Measurements from ENCODE around the gene CDK5R1.

Gene CDK5R1

GRCh38 chr17:32494621-32495358 is 8.0 kb downstream of the CDK5R1 start:
- peak; percentile 79 for DNase-seq

GRCh38 chr17:32495359-32496231 is 8.8 kb downstream of the CDK5R1 start:
- DNase-seq: no peak

DNA sequence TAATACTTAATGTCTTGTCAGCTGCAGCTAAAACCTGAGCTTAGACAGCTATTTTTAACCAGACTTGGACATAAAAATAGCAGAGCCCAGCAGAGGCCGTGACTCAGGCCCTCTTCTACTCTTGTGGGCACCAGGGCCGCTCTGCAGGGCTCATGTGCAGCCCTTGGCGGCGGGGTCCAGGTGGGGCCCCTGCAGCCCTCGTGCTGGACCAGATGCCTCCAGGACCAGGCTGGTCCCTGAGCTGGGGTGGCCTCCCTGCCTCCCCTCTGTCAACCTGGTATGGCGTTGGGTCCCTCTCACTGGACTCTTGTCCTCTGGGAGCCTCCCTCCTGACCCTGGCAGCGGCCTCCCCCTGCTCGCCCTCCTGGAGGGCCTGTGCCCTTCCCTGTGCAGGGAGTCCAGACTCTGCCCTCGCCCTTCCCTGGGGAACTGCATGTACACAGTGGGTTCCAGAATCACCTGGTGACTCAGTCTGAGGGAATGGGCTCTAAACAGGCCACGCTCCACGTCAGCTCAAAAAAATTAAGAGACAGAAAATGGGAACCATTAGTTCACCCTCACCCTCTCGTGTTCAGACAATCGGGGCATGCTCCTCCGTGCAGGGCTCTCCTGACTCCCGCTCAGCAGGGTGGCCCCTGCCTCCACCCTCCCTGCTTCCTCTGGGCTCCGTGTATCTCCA is 9.7 kb downstream of the CDK5R1 start:
- DNase-seq: no peak

GRCh38 chr17:32497431-32498205 is 10.8 kb downstream of the CDK5R1 start:
- DNase-seq: no peak

- no peak for DNase-seq
Measured at GRCh38 chr17:32498391-32498790, 11.6 kb downstream of the CDK5R1 start.

DNA sequence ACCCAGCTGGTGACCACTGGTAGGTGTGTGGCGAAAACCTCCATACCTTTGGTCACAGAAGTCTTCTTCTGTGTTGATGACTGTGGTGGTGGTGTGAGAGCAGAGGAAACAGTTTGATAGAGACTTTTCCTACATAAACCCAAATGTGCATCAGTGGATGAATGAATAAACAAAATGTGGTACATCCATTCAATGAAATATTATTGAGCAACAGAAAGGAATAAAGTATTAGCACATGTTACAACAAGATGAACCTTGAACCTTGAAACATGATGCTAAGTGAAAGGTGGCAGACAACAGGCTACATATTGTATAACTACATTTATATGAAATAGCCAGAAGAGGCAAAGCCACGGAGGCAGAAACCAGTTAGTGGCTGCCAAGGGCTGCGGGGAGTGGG is 15.2 kb downstream of the CDK5R1 start:
- DNase-seq: no peak

DNA sequence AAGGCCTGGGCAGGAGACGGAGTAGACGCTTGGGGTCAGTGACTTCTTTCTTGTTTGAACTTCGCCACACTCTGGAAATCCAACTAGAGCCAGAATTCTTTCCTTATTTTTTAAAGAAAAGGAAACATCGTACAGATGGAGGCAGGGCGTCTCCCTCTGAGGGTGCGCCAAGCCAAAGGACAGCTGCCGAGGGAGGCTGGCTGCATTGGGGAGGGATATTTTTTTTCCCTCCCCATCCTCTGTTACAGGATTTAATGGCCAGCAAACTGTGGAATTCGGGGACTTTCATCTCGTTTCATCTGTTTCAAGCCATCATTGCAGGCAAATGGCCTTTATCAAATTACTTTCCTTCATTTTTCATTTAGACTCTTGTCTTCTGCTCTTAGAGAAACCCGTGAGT is 15.9 kb downstream of the CDK5R1 start:
- DNase-seq: no peak

DNA sequence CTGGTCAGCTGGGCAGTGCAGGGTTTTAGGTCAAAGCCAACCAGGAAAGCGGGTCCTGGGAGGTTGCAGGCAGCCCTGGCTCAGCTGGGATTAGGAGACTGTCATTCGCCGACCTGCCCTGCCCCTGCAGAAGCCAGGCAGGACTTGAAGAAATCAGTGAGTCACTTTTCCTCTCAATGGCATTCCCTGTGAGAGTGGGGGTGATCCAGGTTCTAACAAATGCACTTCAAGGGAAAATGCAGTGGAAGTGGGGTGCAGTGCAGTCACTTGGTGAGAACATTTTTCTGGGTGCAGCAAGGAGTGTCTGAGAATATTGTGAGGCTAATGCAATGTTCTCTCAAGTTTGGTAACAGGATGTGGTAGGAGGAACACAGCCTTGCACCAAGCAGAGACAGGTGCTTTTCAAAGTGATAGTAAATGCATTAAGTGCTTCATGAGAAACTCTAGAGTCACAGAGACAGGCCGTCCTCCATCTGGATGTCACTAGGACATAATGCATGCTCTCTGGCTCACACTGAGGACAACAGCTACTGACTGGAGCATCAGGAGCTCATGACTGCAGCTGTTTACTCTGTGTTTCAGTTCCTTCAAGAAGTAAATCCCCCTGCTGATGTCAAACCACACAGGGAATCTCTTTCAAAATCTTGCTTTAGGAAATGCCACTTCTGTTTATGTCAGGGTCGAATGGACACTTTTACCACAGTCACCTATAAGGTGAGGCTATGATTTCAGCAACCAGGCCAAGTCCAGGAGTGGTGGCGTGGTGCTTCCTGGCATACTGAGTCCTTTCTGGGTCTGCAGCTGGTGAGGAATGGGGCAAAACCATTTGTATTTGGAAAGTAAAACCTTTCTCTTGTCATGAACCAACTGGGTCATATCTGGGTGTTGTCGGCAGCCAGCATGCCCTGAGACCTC is 16.7 kb downstream of the CDK5R1 start:
- DNase-seq: no peak

GRCh38 chr17:32504166-32504990 is 17.6 kb downstream of the CDK5R1 start:
- DNase-seq: no peak

GRCh38 chr17:32508926-32509325 is 22.1 kb downstream of the CDK5R1 start:
- no peak for DNase-seq

DNA sequence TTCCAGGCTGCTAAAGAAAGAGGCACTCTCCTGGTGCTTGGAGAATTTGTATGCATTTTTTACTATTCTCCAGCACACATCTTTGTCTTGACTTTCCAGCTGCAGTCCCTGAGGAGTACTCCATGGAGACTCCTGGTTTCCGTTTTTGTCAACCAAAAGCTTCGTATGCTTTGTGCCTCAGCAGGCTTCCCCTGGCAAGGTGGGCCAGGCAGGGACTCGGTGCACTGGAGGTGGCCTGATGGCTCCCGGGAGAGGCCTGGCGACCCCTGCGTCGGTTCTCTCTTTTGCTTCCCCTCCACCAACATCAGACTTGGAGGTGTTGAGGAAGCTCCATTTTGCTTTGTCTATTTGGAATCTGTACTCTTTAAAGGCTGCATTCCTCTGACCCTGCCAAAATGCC is 23.7 kb downstream of the CDK5R1 start:
- no peak for DNase-seq

- DNase-seq: no peak
Measured at GRCh38 chr17:32512328-32512727, 25.5 kb downstream of the CDK5R1 start.

GRCh38 chr17:32513579-32513978 is 26.8 kb downstream of the CDK5R1 start:
- no peak for DNase-seq

GRCh38 chr17:32514606-32515005 is 27.8 kb downstream of the CDK5R1 start:
- DNase-seq: no peak

GRCh38 chr17:32515677-32516383 is 29.0 kb downstream of the CDK5R1 start:
- DNase-seq: no peak

GRCh38 chr17:32516450-32516849 is 29.7 kb downstream of the CDK5R1 start:
- DNase-seq: no peak

- DNase-seq: no peak
Measured at GRCh38 chr17:32516940-32517701, 30.3 kb downstream of the CDK5R1 start.

DNA sequence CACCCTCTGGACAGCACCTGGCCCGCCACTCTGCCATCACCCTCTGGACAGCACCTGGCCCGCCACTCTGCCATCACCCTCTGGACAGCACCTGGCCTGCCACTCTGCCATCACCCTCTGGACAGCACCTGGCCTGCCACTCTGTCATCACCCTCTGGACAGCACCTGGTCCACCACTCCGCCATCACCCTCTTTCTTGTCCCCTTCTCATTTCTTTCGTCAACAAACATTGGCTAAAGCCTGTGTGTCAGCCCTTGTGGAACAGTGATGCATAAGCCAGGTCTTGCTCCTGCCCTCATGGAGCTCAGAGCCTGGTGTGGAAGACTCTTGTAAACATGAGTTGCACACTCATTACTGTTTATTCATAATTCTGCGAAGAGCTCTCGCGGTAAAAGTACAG is 31.2 kb downstream of the CDK5R1 start:
- DNase-seq: no peak

DNA sequence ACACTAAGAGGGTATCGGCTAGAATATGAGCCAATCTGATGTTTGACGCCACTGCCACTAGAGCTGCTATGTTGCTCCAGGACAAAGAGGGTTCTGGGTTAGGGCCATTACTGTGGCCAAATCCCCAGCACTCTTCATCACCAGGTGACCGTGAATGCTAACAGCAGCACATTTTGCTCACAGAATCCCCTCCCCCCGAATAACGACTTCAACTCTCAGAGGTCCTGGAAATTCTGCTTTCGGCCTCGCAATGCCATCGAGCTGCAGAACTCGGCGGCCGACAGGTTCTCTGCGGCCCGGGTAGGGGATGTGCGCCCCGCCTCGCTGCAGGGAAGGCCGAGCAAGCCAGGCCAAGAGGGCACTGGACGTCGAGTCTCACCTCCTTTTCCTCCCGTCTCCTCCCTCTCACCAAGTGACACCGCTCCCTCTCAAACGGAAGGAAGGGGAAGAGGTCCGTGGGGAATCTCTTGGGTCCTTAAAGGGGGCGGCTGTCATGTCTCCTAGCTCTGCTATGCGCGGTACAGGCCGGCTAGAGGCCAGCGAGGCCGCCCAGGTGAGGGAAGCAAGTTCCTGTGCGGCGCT is 31.9 kb downstream of the CDK5R1 start:
- DNase-seq: no peak
